ENCODE measurements around the gene PEBP1. TPM values are rescaled to one million over a fixed set of nuclear protein-coding genes. Genes with fewer than 3 reads are reported as not detected.

The PEBP1 gene
- total RNA-seq, 1 experiment from 2014 or later, result 368 TPM

DNA sequence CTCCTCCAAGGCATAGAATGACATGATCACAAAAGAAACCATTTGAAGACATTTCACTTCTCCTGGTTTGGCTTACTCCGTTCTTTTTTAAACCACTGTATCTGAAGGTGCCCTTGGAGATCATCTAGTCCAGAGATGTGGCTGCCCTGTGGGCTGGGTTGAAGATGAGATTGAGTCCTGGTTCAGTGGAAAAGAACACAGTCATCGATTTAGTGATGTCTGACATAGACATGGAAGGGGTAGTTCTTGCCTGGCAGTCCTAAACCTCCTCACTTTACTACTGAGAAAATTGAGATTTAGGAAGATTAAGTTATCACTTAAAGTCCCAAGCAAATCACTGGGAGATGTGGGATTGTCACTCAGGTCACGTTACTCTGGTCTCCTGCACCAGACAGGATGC lies 34.9 kb upstream of the PEBP1 start:
- intact Hi-C loops (cut with micrococcal nuclease), result no loop called here
- CTCF ChIA-PET, result no interaction called here

DNA sequence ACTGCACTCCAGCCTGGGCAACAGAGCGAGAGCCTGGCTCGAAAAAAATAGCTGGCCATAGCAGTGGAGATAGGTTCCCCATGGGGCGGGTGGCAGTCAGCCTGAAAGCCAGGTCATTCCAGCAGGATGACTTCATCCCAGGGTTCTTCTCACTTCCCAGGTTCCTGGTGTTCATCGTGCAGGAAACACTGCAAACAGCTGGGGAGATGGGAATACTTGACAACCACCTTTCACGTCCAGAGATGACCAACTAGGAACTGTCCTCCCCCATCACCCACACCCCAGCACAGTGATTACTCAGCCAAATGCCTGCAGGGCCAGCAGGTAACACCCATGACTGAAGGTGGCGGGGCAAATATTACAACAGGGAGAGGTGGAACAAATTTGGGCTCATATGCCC lies 33.9 kb upstream of the PEBP1 start:
- Histone ChIP-seq H3K27me3 (ENCODE audit: low read length) (no peaks in the 10 kb centered on the region), H3K9ac (ENCODE audit: low read length) (0 out of 2 replicates have a peak overlapping the region, but pooled peaks have one; percentile 78), H3K36me3 (ENCODE audit: low read depth, low read length) (no peaks in the 10 kb centered on the region), H3K4me1 (ENCODE audit: insufficient read depth, low read length) (peaks cover 21% of the 10 kb centered on the region), H3K27ac (ENCODE audit: low read length) (peak overlapping the region; percentile 50), H2AFZ (ENCODE audit: low read length) (no peak overlapping the region), H3K9me3 (ENCODE audit: low read length) (no peaks in the 10 kb centered on the region), H3K79me2 (ENCODE audit: low read length) (peaks cover 29% of the 10 kb centered on the region; the same call in 1 of the 2 replicates), H3F3A (ENCODE audit: low read length, unreplicated experiment) (peaks cover 2% of the 10 kb centered on the region), H3K9me2 (replicated peaks; ENCODE audit: low read length) (no peaks in the 10 kb centered on the region), H3K4me2 (ENCODE audit: low read length) (peak overlapping the region; percentile 96), H3K4me3 (ENCODE audit: low read length) (peak overlapping the region; percentile 94), H4K20me1 (ENCODE audit: low read length) (no peaks in the 10 kb centered on the region)
- TF ChIP-seq, protein P1, sequence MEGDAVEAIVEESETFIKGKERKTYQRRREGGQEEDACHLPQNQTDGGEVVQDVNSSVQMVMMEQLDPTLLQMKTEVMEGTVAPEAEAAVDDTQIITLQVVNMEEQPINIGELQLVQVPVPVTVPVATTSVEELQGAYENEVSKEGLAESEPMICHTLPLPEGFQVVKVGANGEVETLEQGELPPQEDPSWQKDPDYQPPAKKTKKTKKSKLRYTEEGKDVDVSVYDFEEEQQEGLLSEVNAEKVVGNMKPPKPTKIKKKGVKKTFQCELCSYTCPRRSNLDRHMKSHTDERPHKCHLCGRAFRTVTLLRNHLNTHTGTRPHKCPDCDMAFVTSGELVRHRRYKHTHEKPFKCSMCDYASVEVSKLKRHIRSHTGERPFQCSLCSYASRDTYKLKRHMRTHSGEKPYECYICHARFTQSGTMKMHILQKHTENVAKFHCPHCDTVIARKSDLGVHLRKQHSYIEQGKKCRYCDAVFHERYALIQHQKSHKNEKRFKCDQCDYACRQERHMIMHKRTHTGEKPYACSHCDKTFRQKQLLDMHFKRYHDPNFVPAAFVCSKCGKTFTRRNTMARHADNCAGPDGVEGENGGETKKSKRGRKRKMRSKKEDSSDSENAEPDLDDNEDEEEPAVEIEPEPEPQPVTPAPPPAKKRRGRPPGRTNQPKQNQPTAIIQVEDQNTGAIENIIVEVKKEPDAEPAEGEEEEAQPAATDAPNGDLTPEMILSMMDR (conservative IDR thresholded peaks at IDR 0.05; ENCODE audit: low read depth, low read length), result no peak
- TF ChIP-seq EZH2phosphoT487 (IDR thresholded peaks at IDR 0.05; ENCODE audit: borderline replicate concordance, low read length) (no peak), EZH2 (IDR thresholded peaks at IDR 0.05; ENCODE audit: low read length, unreplicated experiment) (no peak)
- POLR2A ChIA-PET (ENCODE audit: unreplicated experiment), result interaction anchor here (1.2 kb wide), 1 partner anchor 38 kb away, joined by 4 read pairs; no protein-coding TSS in a partner anchor
- ATAC-seq, result peak; percentile 37
- peak; percentile 93 for DNase-seq
- CTCF ChIA-PET, result interaction anchor here (0.5 kb wide), 1 partner anchor 612 kb away, joined by 3 read pairs; no protein-coding TSS in a partner anchor
- intact Hi-C loops (cut with micrococcal nuclease), result no loop called here
- no TSS peak for BruUV-seq (replicated peaks)

More for the DNA sequence above, 34.9 kb upstream of the PEBP1 start:
- no peak for TF ChIP-seq EZH2phosphoT487 (IDR thresholded peaks at IDR 0.05; ENCODE audit: borderline replicate concordance, low read length)
- TF ChIP-seq, protein P1 (conservative IDR thresholded peaks at IDR 0.05; ENCODE audit: low read depth, low read length), result no peak
- BruUV-seq (replicated peaks), result no TSS peak
- Histone ChIP-seq H3K27me3 (ENCODE audit: low read length) (no peaks in the 10 kb centered on the region), H4K20me1 (ENCODE audit: low read length) (no peaks in the 10 kb centered on the region), H3K4me1 (ENCODE audit: insufficient read depth, low read length) (peaks cover 21% of the 10 kb centered on the region), H2AFZ (ENCODE audit: low read length) (no peak overlapping the region), H3K36me3 (ENCODE audit: low read depth, low read length) (no peaks in the 10 kb centered on the region), H3K79me2 (ENCODE audit: low read length) (peaks cover 29% of the 10 kb centered on the region; the same call in 1 of the 2 replicates), H3K4me2 (ENCODE audit: low read length) (no peak overlapping the region), H3K9ac (ENCODE audit: low read length) (no peak overlapping the region), H3K9me3 (ENCODE audit: low read length) (no peaks in the 10 kb centered on the region), H3K4me3 (ENCODE audit: low read length) (no peak overlapping the region), H3K27ac (ENCODE audit: low read length) (no peak overlapping the region), H3F3A (ENCODE audit: low read length, unreplicated experiment) (peaks cover 2% of the 10 kb centered on the region), H3K9me2 (replicated peaks; ENCODE audit: low read length) (no peaks in the 10 kb centered on the region)
- DNase-seq (no peak), ATAC-seq (no peak)
- POLR2A ChIA-PET (ENCODE audit: unreplicated experiment), result no interaction called here

DNA sequence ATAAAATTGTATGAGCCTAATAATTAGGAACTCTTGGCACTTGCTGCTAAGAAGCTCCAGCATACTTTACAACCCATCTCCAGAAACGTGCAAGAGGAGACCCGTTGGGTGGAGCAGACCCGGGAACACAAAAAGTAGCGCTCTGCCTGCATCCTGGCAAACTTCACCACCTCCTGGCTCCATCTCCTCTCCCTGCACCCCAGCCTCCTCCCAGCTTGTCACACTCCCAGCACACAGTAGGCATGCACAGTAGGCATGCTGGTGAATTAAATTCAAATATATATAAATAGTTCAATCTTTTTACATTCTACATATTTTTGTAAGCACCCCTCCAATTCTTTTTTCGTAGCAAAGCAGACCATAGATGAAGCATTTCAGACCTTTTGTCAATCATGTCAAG lies 33.3 kb upstream of the PEBP1 start:
- intact Hi-C loops (cut with micrococcal nuclease), result loop anchor here (1.0 kb wide), 1 partner anchor 43 kb away; no protein-coding TSS in a partner anchor
- peak overlapping the region; percentile 78 for H3K9ac ChIP-seq (ENCODE audit: low read length)
- H3F3A ChIP-seq (ENCODE audit: low read length, unreplicated experiment), result peaks cover 2% of the 10 kb centered on the region
- peaks cover 29% of the 10 kb centered on the region; the same call in 1 of the 2 replicates for H3K79me2 ChIP-seq (ENCODE audit: low read length)
- H2AFZ ChIP-seq (ENCODE audit: low read length), result peak overlapping the region; percentile 84
- no peaks in the 10 kb centered on the region for H3K9me2 ChIP-seq (replicated peaks; ENCODE audit: low read length)
- ChIA-PET POLR2A (ENCODE audit: unreplicated experiment) (interaction anchor here (0.5 to 1.2 kb wide), 2 partner anchors 38 to 42 kb away, joined by 4 to 5 read pairs; partner anchors contain the start of gene WSB2), CTCF (interaction anchor here (0.5 to 0.6 kb wide), 2 partner anchors 48 to 613 kb away, joined by 3 to 5 read pairs; no protein-coding TSS in a partner anchor)
- H3K27me3 ChIP-seq (ENCODE audit: low read length), result no peaks in the 10 kb centered on the region
- BruUV-seq (replicated peaks), result TSS peak; percentile 41
- H3K4me1 ChIP-seq (ENCODE audit: insufficient read depth, low read length), result peaks cover 21% of the 10 kb centered on the region
- no peaks in the 10 kb centered on the region for H3K9me3 ChIP-seq (ENCODE audit: low read length)
- H3K4me2 ChIP-seq (ENCODE audit: low read length), result peak overlapping the region; percentile 96
- H3K36me3 ChIP-seq (ENCODE audit: low read depth, low read length), result no peaks in the 10 kb centered on the region
- TF ChIP-seq EZH2phosphoT487 (IDR thresholded peaks at IDR 0.05; ENCODE audit: borderline replicate concordance, low read length) (no peak), EZH2 (IDR thresholded peaks at IDR 0.05; ENCODE audit: low read length, unreplicated experiment) (no peak)
- TF ChIP-seq, protein P1 (conservative IDR thresholded peaks at IDR 0.05; ENCODE audit: low read depth, low read length), result no peak
- peak overlapping the region; percentile 28 for H3K27ac ChIP-seq (ENCODE audit: low read length)
- H3K4me3 ChIP-seq (ENCODE audit: low read length), result peak overlapping the region; percentile 94
- ATAC-seq, result no peak
- DNase-seq, result peak; percentile 29
- no peaks in the 10 kb centered on the region for H4K20me1 ChIP-seq (ENCODE audit: low read length)

Measured in PC-3 (cell line).